Glutamatergic neuron (in vitro differentiated cells): Measurements from ENCODE around the gene LDLRAD1. TPM values are rescaled to one million over a fixed set of nuclear protein-coding genes. Genes with fewer than 3 reads are reported as not detected.

ENCODE experiments used
- DNase-seq: peaks from one replicate; pipeline ENCODE4 v3.0.0; 2022
- H3K27ac Mint-ChIP-seq: one replicate; pipeline ENCODE4 v1.8.0; 2020; ENCODE audit warnings: mild to moderate bottlenecking, mixed read lengths, inconsistent platforms; ENCODE audit not compliant: unreplicated experiment
- H3K27me3 Mint-ChIP-seq: one replicate; pipeline ENCODE4 v1.8.0; 2020; ENCODE audit warnings: mild to moderate bottlenecking, moderate library complexity, mixed read lengths, inconsistent platforms; ENCODE audit not compliant: unreplicated experiment
- H3K36me3 Mint-ChIP-seq: one replicate; pipeline ENCODE4 v1.8.0; 2020; ENCODE audit warnings: mild to moderate bottlenecking, mixed read lengths, inconsistent platforms; ENCODE audit not compliant: unreplicated experiment
- H3K4me1 Mint-ChIP-seq: one replicate; pipeline ENCODE4 v1.8.0; 2020; ENCODE audit warnings: mild to moderate bottlenecking, low read depth, mixed read lengths, inconsistent platforms; ENCODE audit not compliant: unreplicated experiment
- H3K4me3 Mint-ChIP-seq: one replicate; pipeline ENCODE4 v1.8.0; 2020; ENCODE audit warnings: mild to moderate bottlenecking, mixed read lengths, inconsistent platforms; ENCODE audit not compliant: unreplicated experiment
- H3K9me3 Mint-ChIP-seq: one replicate; pipeline ENCODE4 v1.8.0; 2020; ENCODE audit warnings: mild to moderate bottlenecking, moderate library complexity, mixed read lengths, inconsistent platforms; ENCODE audit not compliant: unreplicated experiment
- CTCF ChIP-seq: fragments of 200-600 bp; sonication (generic); IDR thresholded peaks from one replicate; pipeline ENCODE4 v1.5.0; 2021; ENCODE audit not compliant: partially characterized antibody, unreplicated experiment
- microRNA-seq: library from miRNA; unstranded; fragments of <30 nt; microRNA quantifications from one replicate; pipeline ENCODE4, GENCODE V29; 2020; ENCODE audit not compliant: unreplicated experiment
- total RNA-seq: library from RNA; stranded (reverse); fragmentation: NEBNext Ultra II Directional; extraction: Animal tissue kit (Norgen Biotek cat#: 25700); gene quantifications from one replicate; pipeline ENCODE4 v1.2.1, GENCODE V29; 2021; ENCODE audit not compliant: unreplicated experiment

LDLRAD1 gene
- total RNA-seq, 1 donor from 2014 or later: not detected

- H3K9me3 Mint-ChIP-seq: no peaks in the 10 kb centered on the region
- H3K4me3 Mint-ChIP-seq: no peak overlapping the region
- no peak overlapping the region for H3K27ac Mint-ChIP-seq
- peaks cover 4% of the 10 kb centered on the region for H3K4me1 Mint-ChIP-seq
- H3K27me3 Mint-ChIP-seq: no peaks in the 10 kb centered on the region
- no peak for DNase-seq
- TF ChIP-seq CTCF: no peak
- peaks cover 2% of the 10 kb centered on the region for H3K36me3 Mint-ChIP-seq
Measured at GRCh38 chr1:53962395-53962794, 55.6 kb downstream of the LDLRAD1 start.

- Mint-ChIP-seq H3K4me3 (no peak overlapping the region), H3K4me1 (peaks cover 11% of the 10 kb centered on the region), H3K36me3 (peaks cover 4% of the 10 kb centered on the region), H3K27me3 (peaks cover 2% of the 10 kb centered on the region), H3K27ac (no peak overlapping the region), H3K9me3 (no peaks in the 10 kb centered on the region)
- no peak for DNase-seq
- TF ChIP-seq CTCF: peak; percentile 71
Measured at GRCh38 chr1:53959664-53960250, 58.2 kb downstream of the LDLRAD1 start.

Small RNA genes within 50 kb of the gene (microRNA-seq; reads per million reads assigned to microRNA genes)
- gene MIR4781: 3.0 reads per million, percentile 22 among the genes with 10 or more reads in this experiment

Other genes starting within 250 kb of the LDLRAD1 start
- 10.6 TPM for gene NDC1, start 179.9 kb downstream of the LDLRAD1 start, total RNA-seq
- 39.3 TPM for gene YIPF1, start 128.4 kb downstream of the LDLRAD1 start, total RNA-seq
- gene DIO1, start 124.0 kb downstream of the LDLRAD1 start, total RNA-seq: not detected
- gene IFT25, start 72.5 kb downstream of the LDLRAD1 start, total RNA-seq: 11.3 TPM
- 37.5 TPM for gene LRRC42, start 71.8 kb downstream of the LDLRAD1 start, total RNA-seq
- 309 TPM for gene TMEM59, start 35.0 kb upstream of the LDLRAD1 start, total RNA-seq
- gene TCEANC2, start 35.4 kb upstream of the LDLRAD1 start, total RNA-seq: 10.7 TPM
- not detected for gene CDCP2, start 134.8 kb upstream of the LDLRAD1 start, total RNA-seq
- 6.8 TPM for gene CYB5RL, start 181.8 kb upstream of the LDLRAD1 start, total RNA-seq
- gene MRPL37, start 182.0 kb upstream of the LDLRAD1 start, total RNA-seq: 50.9 TPM